ENCODE measurements around the gene NLRP6. TPM values are rescaled to one million over a fixed set of nuclear protein-coding genes. Genes with fewer than 3 reads are reported as not detected.
A peak's percentile ranks its signal among the peaks of the same experiment; 100 is the strongest.
"Not testable (repeated sequence)": the region's sequence is repeated elsewhere in the genome, so short reads cannot be mapped to it uniquely, and the experiment has no call there.

The NLRP6 gene
- total RNA-seq, 1 donor from 2014 or later = not detected

DNA sequence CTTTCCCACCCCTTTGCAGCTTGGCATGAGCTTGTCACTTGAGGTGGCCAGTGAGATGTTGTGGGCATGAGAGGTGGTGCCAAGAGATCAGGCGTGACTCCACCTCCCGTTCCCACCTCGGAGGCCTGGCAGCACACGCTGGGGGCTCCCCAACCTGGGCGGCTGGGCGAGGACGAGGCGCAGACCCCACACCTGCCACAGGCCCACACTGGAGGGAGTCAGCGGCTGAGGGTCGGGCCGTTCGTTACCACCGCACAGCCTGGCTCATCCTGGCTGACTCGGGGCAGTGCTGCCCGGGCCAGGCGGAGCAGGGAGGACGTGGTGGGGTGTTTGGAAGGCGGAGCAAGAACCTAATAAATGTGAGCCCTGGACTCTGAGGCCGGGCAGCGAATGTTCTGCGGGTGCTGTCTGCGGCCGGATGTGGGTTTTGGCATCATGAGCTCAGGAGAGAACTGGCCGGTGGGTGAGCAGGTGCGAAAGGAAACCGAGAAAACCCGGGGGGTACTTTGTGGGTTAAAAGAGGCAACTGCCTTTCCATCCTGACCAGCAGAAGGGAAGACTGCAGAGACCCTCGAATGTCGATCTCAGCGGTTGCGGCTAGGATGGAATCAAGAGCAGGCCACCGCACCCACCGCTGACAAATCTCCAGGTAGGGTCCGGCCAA is 52.6 kb downstream of the NLRP6 start:
- no peak for DNase-seq (ENCODE audit: extremely low spot score, unreplicated experiment)
- H3K36me3 Mint-ChIP-seq (ENCODE audit: unreplicated experiment) = no peaks in the 10 kb centered on the region
- H3K4me3 Mint-ChIP-seq (ENCODE audit: unreplicated experiment) = no peak overlapping the region
- TF ChIP-seq, protein P1, sequence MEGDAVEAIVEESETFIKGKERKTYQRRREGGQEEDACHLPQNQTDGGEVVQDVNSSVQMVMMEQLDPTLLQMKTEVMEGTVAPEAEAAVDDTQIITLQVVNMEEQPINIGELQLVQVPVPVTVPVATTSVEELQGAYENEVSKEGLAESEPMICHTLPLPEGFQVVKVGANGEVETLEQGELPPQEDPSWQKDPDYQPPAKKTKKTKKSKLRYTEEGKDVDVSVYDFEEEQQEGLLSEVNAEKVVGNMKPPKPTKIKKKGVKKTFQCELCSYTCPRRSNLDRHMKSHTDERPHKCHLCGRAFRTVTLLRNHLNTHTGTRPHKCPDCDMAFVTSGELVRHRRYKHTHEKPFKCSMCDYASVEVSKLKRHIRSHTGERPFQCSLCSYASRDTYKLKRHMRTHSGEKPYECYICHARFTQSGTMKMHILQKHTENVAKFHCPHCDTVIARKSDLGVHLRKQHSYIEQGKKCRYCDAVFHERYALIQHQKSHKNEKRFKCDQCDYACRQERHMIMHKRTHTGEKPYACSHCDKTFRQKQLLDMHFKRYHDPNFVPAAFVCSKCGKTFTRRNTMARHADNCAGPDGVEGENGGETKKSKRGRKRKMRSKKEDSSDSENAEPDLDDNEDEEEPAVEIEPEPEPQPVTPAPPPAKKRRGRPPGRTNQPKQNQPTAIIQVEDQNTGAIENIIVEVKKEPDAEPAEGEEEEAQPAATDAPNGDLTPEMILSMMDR (IDR thresholded peaks at IDR 0.05) = no peak
- H3K27me3 Mint-ChIP-seq (ENCODE audit: unreplicated experiment) = no peaks in the 10 kb centered on the region
- peaks cover 64% of the 10 kb centered on the region for H3K4me1 Mint-ChIP-seq (ENCODE audit: unreplicated experiment)
- H3K9me3 Mint-ChIP-seq (ENCODE audit: unreplicated experiment) = no peaks in the 10 kb centered on the region
- no peak overlapping the region for H3K27ac Mint-ChIP-seq (ENCODE audit: unreplicated experiment)

DNA sequence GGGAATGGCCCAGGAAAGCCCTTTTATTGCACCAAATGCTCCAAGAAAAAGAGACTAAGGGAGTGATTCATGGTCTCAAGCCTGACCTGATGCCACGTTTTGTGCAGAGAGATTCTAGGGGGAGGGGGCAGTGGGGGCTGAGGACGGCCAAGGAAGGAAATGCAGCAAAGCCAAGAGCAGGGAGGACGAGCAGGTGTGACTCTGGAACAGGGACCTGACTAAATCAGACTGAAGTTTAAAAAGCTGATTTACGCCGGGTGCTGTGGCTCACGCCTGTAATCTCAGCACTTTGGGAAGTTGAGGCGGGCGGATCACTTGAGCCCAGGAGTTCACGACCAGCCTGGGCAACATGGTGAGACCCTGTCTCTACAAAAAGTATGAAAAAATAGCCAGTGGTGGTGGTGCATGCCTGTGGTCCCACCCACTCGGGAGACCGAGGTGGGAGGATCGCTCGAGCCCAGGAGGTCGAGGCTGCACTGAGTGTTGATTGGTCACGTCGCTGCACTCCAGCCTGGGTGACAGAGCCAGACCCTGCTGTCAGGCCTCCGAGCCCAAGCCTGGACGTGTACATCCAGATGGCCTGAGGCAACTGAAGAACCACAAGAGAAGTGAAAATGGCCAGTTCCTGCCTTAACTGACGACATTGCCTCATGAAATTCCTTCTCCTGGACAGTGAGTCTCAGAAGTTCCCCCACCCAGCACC is 53.3 kb downstream of the NLRP6 start:
- TF ChIP-seq, protein P1 (IDR thresholded peaks at IDR 0.05) = no peak
- H3K27ac Mint-ChIP-seq (ENCODE audit: unreplicated experiment) = no peak overlapping the region
- peaks cover 64% of the 10 kb centered on the region for H3K4me1 Mint-ChIP-seq (ENCODE audit: unreplicated experiment)

DNA sequence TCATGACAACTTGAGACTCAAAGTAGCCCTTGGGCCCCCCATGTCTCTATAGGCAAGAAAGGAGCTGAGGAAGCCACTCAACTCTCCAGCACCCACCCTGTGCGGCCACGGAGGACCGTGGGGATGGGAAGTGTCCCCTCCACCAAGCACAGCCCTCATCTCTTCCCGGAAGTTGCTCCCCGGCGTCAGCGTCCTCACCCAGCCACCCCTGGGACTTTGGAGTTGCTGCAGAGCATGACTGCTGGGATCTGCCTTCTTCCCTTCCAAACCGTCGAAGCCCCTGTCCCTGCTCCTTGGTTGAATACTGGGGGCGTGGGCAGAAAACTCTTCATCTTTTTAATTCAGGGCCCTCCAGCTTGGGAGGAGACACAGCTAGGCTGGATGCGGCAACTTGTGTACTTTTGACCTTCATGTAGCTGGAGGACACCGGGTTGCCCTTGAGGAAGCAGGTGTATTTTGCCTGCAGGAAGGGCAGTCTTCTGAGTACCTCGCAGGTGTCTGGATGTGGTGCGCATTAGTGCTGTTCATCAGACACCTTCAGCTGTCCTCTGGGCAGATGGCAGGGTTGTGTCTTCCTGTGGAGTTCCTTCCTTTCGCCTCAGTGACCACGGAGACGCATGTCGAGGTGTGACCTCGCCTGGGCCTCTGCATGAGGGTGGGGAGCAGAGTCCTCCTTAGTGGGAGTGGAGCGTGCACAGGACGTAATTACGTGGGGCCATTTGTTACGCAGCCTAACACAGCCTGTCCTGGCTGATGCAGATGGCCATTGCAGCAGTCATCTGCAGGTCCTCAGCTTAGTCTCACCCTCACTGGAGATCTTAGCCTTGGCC is 54.7 kb downstream of the NLRP6 start:
- Mint-ChIP-seq H3K9me3 (ENCODE audit: unreplicated experiment) (no peaks in the 10 kb centered on the region), H3K4me3 (ENCODE audit: unreplicated experiment) (no peak overlapping the region), H3K27ac (ENCODE audit: unreplicated experiment) (no peak overlapping the region), H3K4me1 (ENCODE audit: unreplicated experiment) (peaks cover 64% of the 10 kb centered on the region), H3K27me3 (ENCODE audit: unreplicated experiment) (no peaks in the 10 kb centered on the region), H3K36me3 (ENCODE audit: unreplicated experiment) (no peaks in the 10 kb centered on the region)
- TF ChIP-seq, protein P1 (IDR thresholded peaks at IDR 0.05) = no peak
- DNase-seq (ENCODE audit: extremely low spot score, unreplicated experiment) = no peak

More for the DNA sequence above, 53.3 kb downstream of the NLRP6 start:
- H3K9me3 Mint-ChIP-seq (ENCODE audit: unreplicated experiment) = no peaks in the 10 kb centered on the region
- H3K36me3 Mint-ChIP-seq (ENCODE audit: unreplicated experiment) = no peaks in the 10 kb centered on the region
- DNase-seq (ENCODE audit: extremely low spot score, unreplicated experiment) = no peak
- no peaks in the 10 kb centered on the region for H3K27me3 Mint-ChIP-seq (ENCODE audit: unreplicated experiment)
- H3K4me3 Mint-ChIP-seq (ENCODE audit: unreplicated experiment) = no peak overlapping the region

DNA sequence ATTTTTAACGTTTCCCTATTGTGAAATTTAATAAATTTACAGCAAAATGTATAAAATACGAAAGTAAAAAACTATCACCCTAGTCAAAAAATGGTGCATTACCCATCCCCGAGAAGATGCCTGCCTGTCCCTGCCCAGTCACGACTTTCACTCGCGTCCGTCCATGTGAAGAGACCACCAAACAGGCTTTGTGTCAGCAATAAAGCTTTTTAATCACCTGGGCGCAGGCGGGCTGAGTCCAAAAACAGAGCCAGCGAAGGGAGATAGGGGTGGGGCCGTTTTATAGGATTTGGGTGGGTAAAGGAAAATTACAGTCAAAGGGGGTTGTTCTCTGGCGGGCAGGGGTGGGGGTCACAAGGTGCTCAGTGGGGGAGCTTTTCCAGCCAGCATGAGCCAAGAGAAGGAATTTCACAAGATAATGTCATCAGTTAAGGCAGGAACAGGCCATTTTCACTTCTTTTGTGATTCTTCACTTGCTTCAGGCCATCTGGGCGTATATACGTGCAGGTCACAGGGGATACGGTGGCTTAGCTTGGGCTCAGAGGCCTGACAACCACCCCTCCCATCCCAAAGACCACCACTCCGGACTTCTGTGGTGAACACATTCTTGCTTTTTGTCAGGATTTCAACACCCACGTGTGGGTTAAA is 55.5 kb downstream of the NLRP6 start:
- Mint-ChIP-seq H3K4me1 (ENCODE audit: unreplicated experiment) (peaks cover 63% of the 10 kb centered on the region), H3K27ac (ENCODE audit: unreplicated experiment) (peak overlapping the region; percentile 58)
- not testable (repeated sequence) for H3K4me3 Mint-ChIP-seq (ENCODE audit: unreplicated experiment); H3K27me3 Mint-ChIP-seq (ENCODE audit: unreplicated experiment); DNase-seq (ENCODE audit: extremely low spot score, unreplicated experiment); H3K9me3 Mint-ChIP-seq (ENCODE audit: unreplicated experiment); H3K36me3 Mint-ChIP-seq (ENCODE audit: unreplicated experiment)

DNA sequence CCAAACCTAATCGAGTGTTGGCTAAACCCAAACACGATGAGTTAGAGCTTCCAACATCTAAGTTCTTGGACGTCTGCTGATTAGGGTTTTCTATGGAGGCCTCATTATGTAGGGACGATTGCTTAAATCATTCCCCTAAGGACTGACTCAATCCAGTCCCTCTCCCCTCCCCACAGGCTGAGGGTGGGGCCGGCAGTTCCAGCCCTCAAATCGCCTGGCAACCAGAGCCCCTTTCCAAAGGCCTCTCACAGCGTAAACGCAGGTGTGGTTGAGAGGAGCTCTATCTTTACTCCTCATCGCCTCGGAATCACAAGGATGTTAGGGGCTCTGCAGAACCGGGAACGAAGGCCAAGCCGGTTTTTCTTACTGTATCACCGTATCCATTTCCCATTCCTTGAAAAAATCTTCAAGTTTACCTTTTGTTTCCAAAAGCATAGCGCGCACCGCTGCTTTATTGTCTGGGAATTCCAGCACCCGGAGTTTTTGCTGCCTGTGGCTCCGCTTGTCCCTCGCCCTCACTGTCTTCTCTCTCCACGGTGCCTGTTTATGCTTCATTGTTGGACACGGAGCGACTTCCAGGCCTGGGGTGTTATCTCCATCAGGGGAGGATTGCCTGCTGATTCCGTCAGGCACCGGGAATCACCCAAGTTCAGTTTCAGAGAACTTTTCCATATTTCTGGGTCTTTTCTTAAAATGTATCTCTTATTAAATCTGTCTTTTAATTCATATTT is 56.2 kb downstream of the NLRP6 start:
- DNase-seq (ENCODE audit: extremely low spot score, unreplicated experiment) = no peak
- H3K9me3 Mint-ChIP-seq (ENCODE audit: unreplicated experiment) = no peaks in the 10 kb centered on the region
- H3K4me3 Mint-ChIP-seq (ENCODE audit: unreplicated experiment) = no peak overlapping the region
- H3K36me3 Mint-ChIP-seq (ENCODE audit: unreplicated experiment) = no peaks in the 10 kb centered on the region
- H3K27ac Mint-ChIP-seq (ENCODE audit: unreplicated experiment) = peak overlapping the region; percentile 58
- no peaks in the 10 kb centered on the region for H3K27me3 Mint-ChIP-seq (ENCODE audit: unreplicated experiment)
- TF ChIP-seq, protein P1 (IDR thresholded peaks at IDR 0.05) = no peak
- peaks cover 59% of the 10 kb centered on the region for H3K4me1 Mint-ChIP-seq (ENCODE audit: unreplicated experiment)
